ENCODE results near the gene A2ML1.

GRCh38 chr12:8813572-8814357 is 8.7 kb upstream of the A2ML1 start:
- TF ChIP-seq, protein P1, sequence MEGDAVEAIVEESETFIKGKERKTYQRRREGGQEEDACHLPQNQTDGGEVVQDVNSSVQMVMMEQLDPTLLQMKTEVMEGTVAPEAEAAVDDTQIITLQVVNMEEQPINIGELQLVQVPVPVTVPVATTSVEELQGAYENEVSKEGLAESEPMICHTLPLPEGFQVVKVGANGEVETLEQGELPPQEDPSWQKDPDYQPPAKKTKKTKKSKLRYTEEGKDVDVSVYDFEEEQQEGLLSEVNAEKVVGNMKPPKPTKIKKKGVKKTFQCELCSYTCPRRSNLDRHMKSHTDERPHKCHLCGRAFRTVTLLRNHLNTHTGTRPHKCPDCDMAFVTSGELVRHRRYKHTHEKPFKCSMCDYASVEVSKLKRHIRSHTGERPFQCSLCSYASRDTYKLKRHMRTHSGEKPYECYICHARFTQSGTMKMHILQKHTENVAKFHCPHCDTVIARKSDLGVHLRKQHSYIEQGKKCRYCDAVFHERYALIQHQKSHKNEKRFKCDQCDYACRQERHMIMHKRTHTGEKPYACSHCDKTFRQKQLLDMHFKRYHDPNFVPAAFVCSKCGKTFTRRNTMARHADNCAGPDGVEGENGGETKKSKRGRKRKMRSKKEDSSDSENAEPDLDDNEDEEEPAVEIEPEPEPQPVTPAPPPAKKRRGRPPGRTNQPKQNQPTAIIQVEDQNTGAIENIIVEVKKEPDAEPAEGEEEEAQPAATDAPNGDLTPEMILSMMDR (IDR thresholded peaks at IDR 0.05; ENCODE audit: insufficient read depth, low read depth, low read length) = no peak
- no peak for TF ChIP-seq EZH2 (IDR thresholded peaks at IDR 0.05; ENCODE audit: insufficient read depth, low read length)

Data from astrocyte (in vitro differentiated cells and primary cell).